ENCODE data around the gene TSPAN3.

DNA sequence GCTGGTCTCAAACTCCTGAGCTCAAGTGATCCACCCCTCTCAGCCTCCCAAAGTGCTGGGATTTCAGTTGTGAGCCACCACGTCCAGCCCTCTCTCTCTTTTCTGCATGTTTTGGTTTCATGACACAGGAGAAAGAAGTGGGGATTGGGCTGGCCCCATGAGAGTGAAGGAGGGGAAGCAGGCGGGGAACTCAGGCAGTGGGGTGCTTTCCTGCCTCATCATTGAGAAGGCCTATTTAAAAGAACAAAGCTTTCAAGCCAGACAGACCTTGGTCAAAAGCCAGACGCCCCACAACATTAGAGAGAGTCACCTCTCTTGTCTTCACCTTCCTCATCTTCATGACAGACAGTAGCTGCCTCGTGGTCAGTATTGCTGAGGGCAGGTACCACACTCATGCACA lies 60.1 kb downstream of the TSPAN3 start:
- TF ChIP-seq CTCF (conservative IDR thresholded peaks at IDR 0.05; ENCODE audit: low read depth, low read length) (no peak), EZH2 (IDR thresholded peaks at IDR 0.05; ENCODE audit: low read length, unreplicated experiment) (no peak), EZH2phosphoT487 (IDR thresholded peaks at IDR 0.05; ENCODE audit: borderline replicate concordance, low read length) (no peak)

Measured in PC-3 (cell line).